ENCODE data around the gene RNF213. TPM values are rescaled to one million over a fixed set of nuclear protein-coding genes. Genes with fewer than 3 reads are reported as not detected.
"Not testable (repeated sequence)": the region's sequence is repeated elsewhere in the genome, so short reads cannot be mapped to it uniquely, and the experiment has no call there.

Gene RNF213
- total RNA-seq, 2 experiments from 2014 or later = 152 TPM

GRCh38 chr17:80389011-80389995, 128.7 kb downstream of the RNF213 start:
- CTCF ChIA-PET = no interaction called here
- POLR2A ChIA-PET = no interaction called here

GRCh38 chr17:80393241-80393890, 132.7 kb downstream of the RNF213 start:
- CTCF ChIA-PET = interaction anchor here (1.3 kb wide), 1 partner anchor 9 kb away, joined by 3 read pairs; no protein-coding TSS in a partner anchor
- POLR2A ChIA-PET = no interaction called here

- CTCF ChIA-PET = interaction anchor here (1.3 kb wide), 1 partner anchor 9 kb away, joined by 3 read pairs; no protein-coding TSS in a partner anchor
- POLR2A ChIA-PET = no interaction called here
These were observed 133.3 kb downstream of the RNF213 start for GRCh38 chr17:80393961-80394360.

- ChIA-PET CTCF (no interaction called here), POLR2A (interaction anchor here (1.5 kb wide), 1 partner anchor 9 kb away, joined by 5 read pairs; no protein-coding TSS in a partner anchor)
These were observed 134.1 kb downstream of the RNF213 start for GRCh38 chr17:80394629-80395216.

- POLR2A ChIA-PET = interaction anchor here (1.5 kb wide), 1 partner anchor 10 kb away, joined by 5 read pairs; no protein-coding TSS in a partner anchor
- CTCF ChIA-PET = no interaction called here
These were observed 134.9 kb downstream of the RNF213 start for GRCh38 chr17:80395402-80396151.

- CTCF ChIA-PET = no interaction called here
These were observed 135.7 kb downstream of the RNF213 start for GRCh38 chr17:80396157-80397033.

GRCh38 chr17:80397034-80397387, 136.4 kb downstream of the RNF213 start:
- POLR2A ChIA-PET = no interaction called here
- CTCF ChIA-PET = no interaction called here

More at GRCh38 chr17:80396157-80397033, 135.7 kb downstream of the RNF213 start:
- POLR2A ChIA-PET = interaction anchor here (1.5 kb wide), 1 partner anchor 11 kb away, joined by 5 read pairs; no protein-coding TSS in a partner anchor

GRCh38 chr17:80397686-80398085, 137.0 kb downstream of the RNF213 start:
- ChIA-PET CTCF (no interaction called here), POLR2A (no interaction called here)

- POLR2A ChIA-PET, CTCF ChIA-PET: not testable (repeated sequence)
These were observed 140.4 kb downstream of the RNF213 start for GRCh38 chr17:80401086-80401485.

- CTCF ChIA-PET, POLR2A ChIA-PET: not testable (repeated sequence)
These were observed 141.4 kb downstream of the RNF213 start for GRCh38 chr17:80402102-80402501.

- CTCF ChIA-PET = no interaction called here
- POLR2A ChIA-PET = no interaction called here
These were observed 142.3 kb downstream of the RNF213 start for GRCh38 chr17:80402959-80403358.

GRCh38 chr17:80406146-80406545, 145.5 kb downstream of the RNF213 start:
- ChIA-PET POLR2A (no interaction called here), CTCF (no interaction called here)

- POLR2A ChIA-PET, CTCF ChIA-PET: not testable (repeated sequence)
These were observed 147.3 kb downstream of the RNF213 start for GRCh38 chr17:80407917-80408316.

- POLR2A ChIA-PET = no interaction called here
- CTCF ChIA-PET = no interaction called here
These were observed 148.2 kb downstream of the RNF213 start for GRCh38 chr17:80408872-80409271.

GRCh38 chr17:80409626-80410025, 149.0 kb downstream of the RNF213 start:
- POLR2A ChIA-PET = no interaction called here
- CTCF ChIA-PET = no interaction called here

- POLR2A ChIA-PET, CTCF ChIA-PET: not testable (repeated sequence)
These were observed 149.9 kb downstream of the RNF213 start for GRCh38 chr17:80410441-80411087.

GRCh38 chr17:80413771-80414507, 153.3 kb downstream of the RNF213 start:
- CTCF ChIA-PET = interaction anchor here (1.0 kb wide), 1 partner anchor 13 kb away, joined by 4 read pairs; no protein-coding TSS in a partner anchor
- POLR2A ChIA-PET = no interaction called here

GRCh38 chr17:80414508-80414802, 153.8 kb downstream of the RNF213 start:
- ChIA-PET POLR2A (no interaction called here), CTCF (interaction anchor here (1.0 kb wide), 1 partner anchor 13 kb away, joined by 4 read pairs; no protein-coding TSS in a partner anchor)

All from activated CD8-positive, alpha-beta memory T cell treated with anti-CD3 and anti-CD28 coated beads for 36 hours (primary cell).